NCI-H2196 (cell line): Measurements from ENCODE around the gene CERKL.

Source experiments
- DNase-seq: peaks from one replicate; lab custom pipeline; 2025; ENCODE audit not compliant: unreplicated experiment; lab: John Stamatoyannopoulos, UW

Gene CERKL

DNA sequence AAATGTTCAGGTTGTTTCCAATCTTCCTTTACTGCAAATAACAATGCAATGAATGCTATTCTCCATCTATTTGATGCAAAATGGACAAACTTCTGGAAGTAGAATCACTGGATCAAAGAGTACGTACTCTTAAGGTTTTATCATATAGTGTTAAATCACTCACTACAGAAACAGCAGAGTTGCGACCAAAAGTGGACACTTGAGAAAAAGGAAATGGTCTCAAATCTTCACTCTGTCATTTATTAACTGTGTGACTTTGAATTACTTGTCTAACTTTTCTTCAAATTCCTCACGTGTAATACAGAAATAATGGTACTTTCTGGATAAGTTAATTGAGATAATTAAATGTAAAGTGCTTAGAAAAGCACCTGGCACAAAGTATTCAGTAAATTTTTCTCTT lies 78.1 kb downstream of the CERKL start:
- no peak for DNase-seq

- no peak for DNase-seq
These were observed 80.5 kb downstream of the CERKL start for GRCh38 chr2:181576431-181576830.

- no peak for DNase-seq
These were observed 81.3 kb downstream of the CERKL start for GRCh38 chr2:181575650-181576025.

GRCh38 chr2:181575024-181575649 lies 81.8 kb downstream of the CERKL start:
- no peak for DNase-seq

DNA sequence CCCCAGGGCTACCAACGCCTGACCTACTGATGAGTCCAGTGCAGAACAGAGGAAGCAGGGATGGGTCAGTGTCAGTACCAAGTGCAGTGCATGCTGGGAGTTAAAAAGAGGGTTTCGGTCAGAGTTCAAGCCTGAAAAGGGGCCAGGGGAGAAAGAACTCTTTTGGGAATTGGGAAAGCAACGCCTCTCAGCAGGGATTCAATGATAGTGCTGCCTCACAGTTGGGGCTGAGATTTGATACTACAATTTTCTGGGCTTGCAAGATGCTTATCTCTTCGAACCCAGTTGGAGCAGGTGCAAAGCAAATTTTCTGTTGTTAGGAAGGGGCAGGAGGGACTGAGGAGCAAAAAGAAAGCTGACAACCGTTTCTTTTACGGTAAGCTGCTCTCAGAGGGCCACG lies 82.6 kb downstream of the CERKL start:
- DNase-seq, result peak; percentile 21

GRCh38 chr2:181573140-181573736 lies 83.7 kb downstream of the CERKL start:
- no peak for DNase-seq

DNA sequence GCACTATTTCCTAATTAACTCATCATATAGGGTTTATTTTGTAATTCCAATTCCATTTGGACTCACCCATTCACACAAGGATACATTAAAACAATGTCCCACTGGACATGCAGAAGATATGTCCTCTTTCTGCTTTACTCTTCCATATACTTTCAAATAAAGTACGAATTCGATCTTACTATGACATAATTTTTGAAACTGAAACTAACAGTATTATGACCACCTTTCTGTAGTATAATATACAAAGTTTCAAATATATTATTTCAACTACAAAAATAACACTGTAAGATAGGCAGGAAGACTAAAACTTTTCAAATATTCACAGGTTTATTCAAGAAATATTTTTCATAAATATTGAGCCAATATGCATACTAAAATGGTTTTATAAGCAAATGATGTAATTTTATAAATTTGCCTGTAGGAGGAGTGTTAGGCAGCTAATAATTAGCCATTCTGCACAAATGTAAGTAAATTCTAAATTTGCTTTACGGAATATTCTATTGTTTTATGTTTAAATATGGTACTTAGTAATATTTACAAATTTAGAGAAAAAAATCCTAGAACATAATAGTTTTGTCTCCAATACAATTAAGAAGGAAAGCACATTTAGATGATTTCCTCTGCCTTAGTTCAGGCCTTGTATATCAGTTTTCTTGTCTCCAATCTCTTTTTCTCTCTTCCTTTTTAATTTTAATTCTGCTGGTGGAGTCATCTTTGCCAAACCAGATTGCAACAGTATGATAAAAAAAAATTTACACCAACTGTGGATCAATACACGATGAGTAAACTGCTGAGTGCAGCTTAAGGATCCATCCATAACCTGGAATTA lies 85.9 kb downstream of the CERKL start:
- no peak for DNase-seq

- DNase-seq, result no peak
These were observed 86.8 kb downstream of the CERKL start for GRCh38 chr2:181570059-181570458.

DNA sequence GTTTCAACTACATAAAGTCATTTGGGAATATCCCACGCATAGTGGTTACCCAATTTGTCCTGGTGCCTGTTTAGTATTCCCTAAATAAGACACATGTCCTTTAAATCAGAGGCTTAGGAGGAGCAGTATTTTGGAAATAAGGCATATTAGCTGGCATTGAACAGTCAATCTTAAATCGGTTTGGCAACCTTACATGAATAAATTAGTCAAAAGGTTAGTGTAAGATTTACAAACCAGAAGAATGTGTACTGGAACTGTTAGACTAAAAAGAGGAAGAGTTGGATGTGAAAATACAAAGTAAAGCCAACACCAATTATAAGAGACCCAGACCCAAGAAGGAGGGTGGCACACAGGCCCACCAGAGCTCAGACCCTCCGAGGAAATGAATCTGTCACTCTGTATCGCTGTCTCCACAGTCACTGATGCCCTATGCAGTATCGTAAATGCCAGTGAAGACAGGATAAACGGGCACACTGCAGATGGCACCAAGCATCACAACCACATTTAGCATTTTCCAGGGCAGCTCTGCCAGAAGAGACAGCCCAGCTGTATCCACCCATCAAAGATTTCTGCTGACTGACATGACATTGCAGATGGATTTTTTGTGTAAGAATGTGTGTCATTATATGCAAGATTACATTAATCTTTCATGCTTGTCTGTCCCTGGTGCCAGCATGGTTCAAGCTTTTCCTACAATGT lies 90.4 kb downstream of the CERKL start:
- DNase-seq, result no peak

GRCh38 chr2:181563101-181563692 lies 93.7 kb downstream of the CERKL start:
- no peak for DNase-seq

- no peak for DNase-seq
These were observed 98.5 kb downstream of the CERKL start for GRCh38 chr2:181558371-181558770.

GRCh38 chr2:181554061-181554830 lies 102.7 kb downstream of the CERKL start:
- DNase-seq, result no peak

GRCh38 chr2:181553244-181553643 lies 103.7 kb downstream of the CERKL start:
- DNase-seq, result no peak

- DNase-seq, result no peak
These were observed 104.1 kb downstream of the CERKL start for GRCh38 chr2:181552808-181553207.

DNA sequence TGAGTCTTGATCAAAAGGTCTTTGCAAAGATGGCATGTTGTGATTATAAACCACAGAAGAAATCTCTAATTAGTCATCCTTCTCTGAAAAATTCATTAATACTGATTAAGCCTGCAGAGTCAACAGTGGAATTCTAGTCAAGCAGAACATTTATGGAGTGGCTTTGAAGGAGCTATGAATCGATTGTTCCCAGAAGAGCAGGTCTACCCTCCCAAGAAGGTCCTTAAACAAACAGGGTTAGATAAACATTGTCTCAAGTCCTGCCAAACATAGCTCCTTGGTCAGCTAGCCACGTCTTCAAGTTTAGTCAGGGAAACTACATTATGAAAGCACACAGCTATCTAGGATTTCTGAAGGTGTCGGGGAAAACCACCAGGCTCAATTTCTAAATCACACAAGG lies 110.8 kb downstream of the CERKL start:
- DNase-seq, result no peak

- no peak for DNase-seq
These were observed 114.7 kb downstream of the CERKL start for GRCh38 chr2:181542170-181542569.

DNA sequence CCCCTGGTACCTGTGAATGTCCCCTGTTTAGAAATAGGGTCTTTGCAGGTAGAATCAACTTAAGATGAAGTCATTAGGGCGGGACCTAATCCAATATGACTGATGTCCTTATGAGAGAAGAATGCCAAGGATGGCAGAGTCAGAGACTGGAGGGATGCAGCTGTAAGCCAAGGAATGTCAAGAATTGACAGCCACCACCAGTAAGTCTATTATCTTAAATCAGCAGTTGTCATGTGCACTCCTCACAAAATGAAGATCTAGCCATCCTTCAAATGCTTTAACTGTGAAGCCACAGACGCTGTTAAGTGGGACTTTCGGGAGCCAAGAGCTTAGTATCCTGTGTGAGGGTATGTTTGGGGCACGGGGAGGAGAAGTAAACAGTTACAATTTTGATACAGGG lies 116.5 kb downstream of the CERKL start:
- DNase-seq, result no peak

GRCh38 chr2:181536730-181537129 lies 120.2 kb downstream of the CERKL start:
- DNase-seq, result no peak

DNA sequence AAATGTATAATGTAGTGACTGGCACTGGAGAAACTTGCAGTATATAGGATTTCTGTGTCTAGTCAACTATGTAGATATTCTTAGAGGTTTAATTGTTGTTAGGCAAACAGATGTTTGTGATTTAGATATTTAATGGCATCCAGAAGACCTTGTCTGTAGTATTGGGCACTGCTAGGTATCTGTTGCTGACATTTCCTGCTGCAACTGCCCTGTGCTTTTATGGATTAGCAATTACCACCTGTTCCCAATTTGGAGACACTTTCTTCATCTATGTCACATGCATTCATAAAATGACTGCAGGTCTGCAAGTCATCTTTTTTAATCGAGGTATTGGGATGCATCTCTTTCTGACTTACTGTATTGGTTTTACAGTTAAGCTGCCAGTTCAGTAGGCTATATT lies 128.5 kb downstream of the CERKL start:
- no peak for DNase-seq

DNA sequence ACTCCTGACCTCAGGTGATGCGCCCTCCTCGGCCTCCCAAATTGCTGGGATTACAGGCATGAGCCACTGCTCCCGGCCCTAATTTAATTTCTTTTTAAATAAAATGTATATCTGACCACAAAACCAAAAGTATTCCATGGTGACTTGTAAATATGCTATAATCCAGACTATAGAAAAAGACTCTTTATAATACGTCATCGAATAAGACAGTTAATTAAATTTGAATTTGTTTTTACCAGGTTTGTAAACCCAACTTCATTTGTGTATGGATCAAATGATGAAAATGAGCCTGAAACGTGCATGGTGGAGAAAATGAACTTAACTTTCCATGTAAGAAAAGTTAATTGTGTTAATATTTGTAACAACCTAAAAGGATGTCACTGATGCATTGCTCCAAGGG lies 129.8 kb downstream of the CERKL start:
- no peak for DNase-seq

DNA sequence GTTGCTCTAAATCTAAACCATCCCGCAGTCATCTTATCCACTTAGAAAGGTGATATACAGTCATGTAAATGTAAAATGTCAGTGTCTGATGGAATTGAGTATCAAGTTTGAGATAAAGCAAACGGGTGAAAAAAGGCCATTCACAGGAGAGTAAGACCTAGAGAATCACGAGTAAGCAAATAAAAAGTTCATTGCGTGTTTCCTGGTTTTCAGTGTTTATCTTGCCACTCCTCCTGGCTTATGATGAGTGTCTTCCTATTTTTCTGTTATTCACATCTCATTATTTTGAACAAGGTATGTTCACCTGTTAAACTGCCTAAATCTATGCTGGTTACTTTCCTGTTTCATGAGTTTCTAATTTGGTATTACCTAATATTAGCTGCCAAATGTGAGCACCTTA lies 130.9 kb downstream of the CERKL start:
- no peak for DNase-seq
